GM12801 (cell line): ENCODE measurements around the gene RNF167.

Experiments
- TF ChIP-seq, protein P1 (sequence below): IDR thresholded peaks from one replicate; pipeline ENCODE4 v1.5.1; 2011; ENCODE audit warnings: control low read depth; ENCODE audit not compliant: insufficient read length; ENCODE audit errors: extremely low read depth

RNF167 gene

DNA sequence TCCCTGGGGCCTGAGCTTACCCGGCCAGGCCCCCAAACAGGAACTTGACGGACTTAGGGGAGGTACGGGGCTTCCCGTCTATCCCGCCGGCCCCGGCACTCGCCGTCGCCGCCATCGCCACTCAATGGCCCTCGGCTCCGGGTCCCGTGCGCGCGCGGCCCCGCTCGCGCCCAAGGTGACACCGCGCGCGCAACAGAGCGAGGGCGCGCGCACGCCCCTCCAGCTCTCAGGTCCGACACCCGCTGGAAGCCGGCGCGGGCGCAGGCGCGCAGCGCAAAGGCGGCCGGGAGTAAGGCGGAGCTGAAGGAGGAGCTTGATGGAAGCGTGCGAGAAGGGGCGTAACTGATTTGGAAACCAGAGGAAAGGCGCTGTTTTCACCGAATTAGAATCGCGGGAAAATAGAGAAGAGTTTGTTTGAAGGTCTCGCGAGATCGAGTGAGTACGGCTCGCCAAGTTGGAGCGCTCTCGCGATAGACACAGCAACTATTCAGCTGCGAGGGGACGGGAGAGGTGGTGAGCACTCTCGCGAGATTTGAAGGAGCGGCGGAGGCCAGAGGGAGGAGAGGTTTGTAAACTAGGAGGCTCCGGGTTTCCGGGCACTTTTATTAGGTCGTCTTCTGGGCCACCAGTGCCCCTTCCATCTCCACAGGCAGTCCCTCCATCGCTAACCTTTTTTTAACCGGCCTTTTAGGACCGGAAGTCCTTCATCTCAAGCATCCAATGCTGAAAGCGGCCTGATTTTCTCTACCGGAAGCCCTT is at the start of gene RNF167, which contains the start of gene SLC25A11:
Gene RNF167 (plus strand): TSS at position 473 of the 759 bp plus-strand sequence. CDS start 642 bp downstream, outside the sequence.
Gene SLC25A11 (minus strand): TSS at position 251 of the 759 bp plus-strand sequence. CDS start 136 bp downstream, at position 115.
- TF ChIP-seq, protein P1, sequence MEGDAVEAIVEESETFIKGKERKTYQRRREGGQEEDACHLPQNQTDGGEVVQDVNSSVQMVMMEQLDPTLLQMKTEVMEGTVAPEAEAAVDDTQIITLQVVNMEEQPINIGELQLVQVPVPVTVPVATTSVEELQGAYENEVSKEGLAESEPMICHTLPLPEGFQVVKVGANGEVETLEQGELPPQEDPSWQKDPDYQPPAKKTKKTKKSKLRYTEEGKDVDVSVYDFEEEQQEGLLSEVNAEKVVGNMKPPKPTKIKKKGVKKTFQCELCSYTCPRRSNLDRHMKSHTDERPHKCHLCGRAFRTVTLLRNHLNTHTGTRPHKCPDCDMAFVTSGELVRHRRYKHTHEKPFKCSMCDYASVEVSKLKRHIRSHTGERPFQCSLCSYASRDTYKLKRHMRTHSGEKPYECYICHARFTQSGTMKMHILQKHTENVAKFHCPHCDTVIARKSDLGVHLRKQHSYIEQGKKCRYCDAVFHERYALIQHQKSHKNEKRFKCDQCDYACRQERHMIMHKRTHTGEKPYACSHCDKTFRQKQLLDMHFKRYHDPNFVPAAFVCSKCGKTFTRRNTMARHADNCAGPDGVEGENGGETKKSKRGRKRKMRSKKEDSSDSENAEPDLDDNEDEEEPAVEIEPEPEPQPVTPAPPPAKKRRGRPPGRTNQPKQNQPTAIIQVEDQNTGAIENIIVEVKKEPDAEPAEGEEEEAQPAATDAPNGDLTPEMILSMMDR, result no peak

DNA sequence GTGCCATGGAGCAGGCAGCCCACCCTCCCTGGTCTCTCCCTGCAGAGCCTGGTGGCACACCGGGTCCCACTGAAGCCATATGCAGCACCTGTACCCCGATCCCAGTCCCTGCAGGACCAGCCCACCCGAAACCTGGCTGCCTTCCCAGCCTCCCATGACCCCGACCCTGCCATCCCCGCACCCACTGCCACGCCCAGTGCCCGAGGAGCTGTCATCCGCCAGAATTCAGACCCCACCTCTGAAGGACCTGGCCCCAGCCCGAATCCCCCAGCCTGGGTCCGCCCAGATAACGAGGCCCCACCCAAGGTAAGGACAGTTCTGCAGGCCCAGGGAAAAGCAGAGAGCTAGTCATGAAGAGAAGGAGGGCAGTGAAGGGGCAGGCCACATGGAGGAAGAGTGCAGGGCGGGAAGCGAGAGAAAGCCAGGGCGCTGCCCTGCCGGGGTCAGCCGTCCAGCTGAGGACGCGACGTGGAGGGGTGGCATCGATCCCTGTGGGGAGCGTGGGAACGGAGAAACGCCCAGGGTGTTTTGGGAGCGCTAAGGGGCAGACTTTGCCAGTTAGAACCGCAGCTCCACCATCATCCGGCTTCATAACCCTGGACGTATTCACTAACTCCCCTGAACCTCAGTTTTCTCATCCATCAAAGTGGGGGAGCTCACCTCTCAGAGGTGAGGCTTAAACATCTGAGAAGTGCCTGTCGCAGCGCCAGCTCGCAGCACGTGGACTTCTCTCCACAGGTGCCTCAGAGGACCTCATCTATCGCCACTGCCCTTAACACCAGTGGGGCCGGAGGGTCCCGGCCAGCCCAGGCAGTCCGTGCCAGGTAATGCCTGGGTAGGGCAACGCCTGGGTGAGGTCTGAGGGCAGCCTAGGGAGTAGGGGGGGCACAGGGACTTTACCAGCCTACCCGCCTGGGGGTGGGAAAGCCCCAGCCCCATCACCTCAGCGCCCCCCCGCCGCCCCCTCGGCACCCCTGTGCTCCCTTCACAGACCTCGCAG is 48.4 kb upstream of the RNF167 start:
- TF ChIP-seq, protein P1, result no peak

DNA sequence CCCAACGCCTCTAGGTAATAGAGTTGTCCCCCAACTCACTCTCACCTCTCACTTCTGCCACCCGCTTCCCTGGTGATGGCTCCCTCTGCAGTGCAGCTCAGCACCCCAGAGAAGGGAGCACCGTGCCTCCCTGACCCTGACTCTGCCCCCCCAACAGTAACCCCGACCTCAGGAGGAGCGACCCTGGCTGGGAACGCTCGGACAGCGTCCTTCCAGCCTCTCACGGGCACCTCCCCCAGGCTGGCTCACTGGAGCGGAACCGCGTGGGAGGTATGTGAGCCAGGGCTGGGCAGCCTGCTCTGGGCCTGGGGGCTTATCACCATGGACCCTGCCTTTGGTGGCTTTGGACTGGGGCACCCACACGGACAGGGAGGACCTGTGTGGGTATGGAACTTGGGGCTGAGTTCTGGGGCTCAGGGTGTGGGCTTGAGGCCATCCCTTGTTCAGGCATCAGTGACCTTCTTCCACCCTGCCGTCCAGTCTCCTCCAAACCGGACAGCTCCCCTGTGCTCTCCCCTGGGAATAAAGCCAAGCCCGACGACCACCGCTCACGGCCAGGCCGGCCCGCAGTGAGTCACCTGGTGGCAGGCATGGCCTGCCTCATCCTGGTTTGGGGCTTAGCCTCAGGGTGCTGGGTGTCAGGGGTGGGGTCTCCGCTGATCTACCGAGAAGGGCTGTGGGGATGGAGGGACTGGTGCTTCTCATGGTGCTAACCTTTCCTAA is 47.4 kb upstream of the RNF167 start:
- TF ChIP-seq, protein P1, result no peak

DNA sequence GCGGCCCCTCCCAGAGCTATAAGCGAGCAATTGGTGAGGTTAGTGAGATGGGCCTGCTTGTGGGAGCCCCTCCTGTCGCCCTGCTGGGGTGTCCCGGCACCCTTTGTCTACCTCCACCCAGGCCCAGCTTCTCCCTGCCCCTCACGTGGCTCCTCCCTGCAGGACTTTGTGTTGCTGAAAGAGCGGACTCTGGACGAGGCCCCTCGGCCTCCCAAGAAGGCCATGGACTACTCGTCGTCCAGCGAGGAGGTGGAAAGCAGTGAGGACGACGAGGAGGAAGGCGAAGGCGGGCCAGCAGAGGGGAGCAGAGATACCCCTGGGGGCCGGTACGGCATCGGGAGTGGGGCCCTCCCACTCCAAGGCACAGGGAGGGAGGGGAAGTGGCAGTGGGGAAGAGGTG is 46.8 kb upstream of the RNF167 start:
- TF ChIP-seq, protein P1, result no peak

DNA sequence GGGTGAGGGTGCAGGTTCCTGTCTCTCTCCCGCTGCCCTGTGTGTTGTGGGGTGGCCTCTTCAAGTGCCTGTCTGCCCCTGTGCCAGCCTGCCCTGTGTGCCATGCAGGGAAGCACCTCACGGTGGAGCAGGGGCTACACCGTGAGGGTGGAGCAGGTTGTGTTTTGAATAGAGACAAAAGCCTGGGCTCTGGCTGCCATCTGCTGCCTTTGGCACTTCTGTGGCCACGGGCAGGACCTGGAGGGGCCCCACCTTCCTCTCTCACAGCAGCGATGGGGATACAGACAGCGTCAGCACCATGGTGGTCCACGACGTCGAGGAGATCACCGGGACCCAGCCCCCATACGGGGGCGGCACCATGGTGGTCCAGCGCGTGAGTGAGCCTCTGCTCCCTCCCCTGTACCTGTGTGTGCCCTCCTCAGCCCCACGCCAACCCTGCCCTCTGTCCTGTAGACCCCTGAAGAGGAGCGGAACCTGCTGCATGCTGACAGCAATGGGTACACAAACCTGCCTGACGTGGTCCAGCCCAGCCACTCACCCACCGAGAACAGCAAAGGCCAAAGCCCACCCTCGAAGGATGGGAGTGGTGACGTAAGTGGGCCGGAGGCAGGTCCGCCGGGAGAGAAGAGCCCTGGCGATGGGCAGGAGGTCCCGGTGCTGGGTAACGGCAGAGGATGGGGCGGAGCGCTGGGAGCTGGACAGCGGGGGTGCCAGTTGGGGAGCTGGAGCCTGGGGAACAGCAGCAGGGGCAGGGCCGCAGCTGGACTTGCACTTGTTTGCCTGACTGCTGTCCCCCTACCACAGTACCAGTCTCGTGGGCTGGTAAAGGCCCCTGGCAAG is 46.1 kb upstream of the RNF167 start:
- TF ChIP-seq, protein P1, result no peak

DNA sequence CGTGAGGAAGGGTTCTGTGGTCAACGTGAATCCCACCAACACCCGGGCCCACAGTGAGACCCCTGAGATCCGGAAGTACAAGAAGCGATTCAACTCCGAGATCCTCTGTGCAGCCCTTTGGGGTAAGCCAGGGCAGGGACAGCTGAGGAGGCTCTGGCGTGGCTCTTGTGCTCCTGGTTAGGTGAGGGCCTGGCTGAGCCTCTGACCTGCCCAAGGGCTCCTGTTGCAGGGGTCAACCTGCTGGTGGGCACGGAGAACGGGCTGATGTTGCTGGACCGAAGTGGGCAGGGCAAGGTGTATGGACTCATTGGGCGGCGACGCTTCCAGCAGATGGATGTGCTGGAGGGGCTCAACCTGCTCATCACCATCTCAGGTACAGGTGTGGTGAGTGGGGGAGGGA is 44.9 kb upstream of the RNF167 start:
- TF ChIP-seq, protein P1, result no peak
